Peyer's patch (tissue), 4 donors: ENCODE measurements around the gene ZDHHC6.

Experiments
- CTCF ChIP-seq, 6 experiments: fragments of 450-650 bp in 4 of 6; fragments of 200-600 bp in 2 of 6; sonication (generic) in 1 of 6; IDR thresholded peaks; one replicate each; pipeline ENCODE4 v1.5.1; 2017 to 2019; ENCODE audit warnings: antibody characterized with exemption in 6 of 6, mild to moderate bottlenecking in 3 of 6, moderate library complexity in 1 of 6
- POLR2A ChIP-seq, 2 donors: fragments of 450-650 bp; IDR thresholded peaks; one replicate each; pipeline ENCODE4 v1.5.1; 2017; ENCODE audit warnings: antibody characterized with exemption in 2 of 2, mild to moderate bottlenecking in 2 of 2, moderate library complexity in 2 of 2

- no peak for TF ChIP-seq POLR2A (IDR thresholded peaks at IDR 0.05)
- TF ChIP-seq CTCF (IDR thresholded peaks at IDR 0.05): no peak
These were observed 37.4 kb downstream of the ZDHHC6 start for GRCh38 chr10:112409299-112409698.
